Activated naive CD8-positive, alpha-beta T cell treated with anti-CD3 and anti-CD28 coated beads, Interleukin-2, amount 50 U/mL, for 16 hours (primary cell): ENCODE results near the gene CFAP68.

Source experiments
- DNase-seq: peaks from one replicate; pipeline ENCODE4 v3.0.0-alpha.2; 2020; ENCODE audit warnings: low read depth, low spot score

The CFAP68 gene, protein sequence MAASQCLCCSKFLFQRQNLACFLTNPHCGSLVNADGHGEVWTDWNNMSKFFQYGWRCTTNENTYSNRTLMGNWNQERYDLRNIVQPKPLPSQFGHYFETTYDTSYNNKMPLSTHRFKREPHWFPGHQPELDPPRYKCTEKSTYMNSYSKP

GRCh38 chr11:111878849-111879636 lies at the start of gene CFAP68, which contains the start of gene FDXACB1:
Gene CFAP68, plus strand, starts transcription at chr11:111879541. Its CDS starts 20 bp downstream, at chr11:111879561.
Gene FDXACB1, minus strand, starts transcription at chr11:111879165. Its CDS starts 33 bp downstream, at chr11:111879132.
- DNase-seq: peak; percentile 87

DNA sequence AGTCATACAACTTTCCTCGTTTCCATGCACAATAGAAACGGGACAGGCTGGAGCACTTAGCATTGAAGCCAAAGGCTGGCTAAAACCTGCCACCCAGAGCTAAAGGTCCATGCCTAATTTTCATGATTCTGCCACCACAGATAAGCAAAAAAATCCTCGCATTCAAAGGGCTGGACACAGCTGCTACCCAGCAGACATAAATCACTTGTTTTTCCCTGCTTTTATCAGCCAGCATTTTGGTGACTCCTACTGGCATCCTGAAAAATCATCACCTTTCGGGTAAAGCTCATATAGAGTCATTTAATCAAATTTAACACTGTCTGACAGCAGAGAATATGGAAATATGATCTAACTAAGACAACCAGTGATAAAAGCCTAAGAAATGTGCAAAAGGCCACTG lies 45.8 kb upstream of the CFAP68 start:
- no peak for DNase-seq

DNA sequence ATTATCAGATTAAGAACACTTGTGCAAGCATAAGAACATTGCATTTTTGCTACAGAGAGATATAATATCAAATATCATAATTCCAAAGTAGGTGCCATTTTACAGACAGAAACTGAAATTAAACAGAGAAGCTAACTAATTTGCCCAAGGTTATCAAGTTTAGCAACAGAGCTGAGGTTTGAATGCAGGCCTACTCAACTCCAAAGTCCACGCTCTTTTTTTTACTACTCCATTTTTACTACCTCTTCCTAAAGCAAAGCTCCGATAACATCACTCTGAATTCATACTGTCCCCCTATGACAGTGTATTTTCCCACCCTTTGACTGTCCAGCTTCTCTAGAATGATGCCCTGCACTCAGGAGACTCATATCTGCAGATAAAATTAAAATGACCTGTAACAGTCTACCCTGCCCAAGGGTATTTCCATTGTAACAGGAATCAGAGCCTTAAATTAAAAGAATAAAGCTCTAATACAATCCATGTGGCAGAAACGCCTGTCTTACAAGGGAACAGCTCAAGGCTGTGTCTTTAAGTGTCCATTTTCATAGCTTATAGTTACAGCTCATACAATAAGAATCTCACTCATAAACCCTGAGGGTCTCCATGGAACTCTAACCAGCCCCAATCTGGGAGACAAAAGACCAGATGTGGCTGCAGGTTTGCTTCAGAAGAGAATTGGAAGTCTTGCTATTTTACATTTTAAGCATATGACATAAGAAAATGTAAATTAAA lies 44.7 kb upstream of the CFAP68 start:
- DNase-seq: no peak

DNA sequence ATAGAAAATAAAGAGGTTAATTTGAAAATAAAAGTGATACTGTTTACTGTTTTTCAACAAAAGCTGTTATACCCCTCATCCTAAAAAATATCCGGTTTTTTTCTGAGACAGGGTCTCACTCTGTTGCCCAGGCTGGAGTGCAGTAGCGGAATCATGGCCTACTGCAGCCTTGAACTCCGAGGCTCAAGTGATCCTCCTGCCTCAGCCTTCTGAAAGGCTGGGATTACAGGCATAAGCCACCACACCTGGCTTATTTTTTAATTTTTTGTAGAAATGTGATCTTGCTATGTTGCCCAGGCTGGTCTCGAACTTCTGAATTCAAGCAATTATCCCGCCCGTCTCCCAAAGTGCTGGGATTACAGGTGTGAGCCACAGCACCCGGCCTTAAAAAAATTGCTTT lies 43.7 kb upstream of the CFAP68 start:
- no peak for DNase-seq

- no peak for DNase-seq
Observed at GRCh38 chr11:111836162-111836561, 43.2 kb upstream of the CFAP68 start.

GRCh38 chr11:111836721-111837120 lies 42.6 kb upstream of the CFAP68 start:
- DNase-seq: no peak

DNA sequence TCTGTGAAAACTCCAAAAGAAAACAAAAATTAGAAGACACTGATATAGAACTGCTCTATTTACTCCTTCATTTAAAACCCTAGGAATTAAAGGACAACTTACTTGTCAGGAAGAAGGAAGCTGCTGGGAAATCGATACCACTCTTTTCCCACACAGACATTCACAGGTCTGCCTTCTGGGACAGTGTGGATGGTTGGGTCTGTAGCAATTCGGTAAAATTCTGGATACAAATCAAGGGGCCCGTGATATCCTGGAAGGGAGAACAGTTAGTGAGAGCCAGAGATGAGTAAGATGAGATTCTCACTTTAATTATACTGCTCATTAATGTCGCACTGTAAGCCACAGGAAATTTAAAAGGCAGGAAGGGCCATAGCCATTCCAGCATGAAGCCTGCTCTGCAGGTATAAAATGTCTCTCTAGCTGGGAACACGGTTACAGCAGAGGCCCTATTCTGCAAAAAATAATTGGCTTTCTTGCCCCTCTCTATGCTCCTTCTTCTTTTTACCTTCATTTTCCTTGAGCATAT lies 41.9 kb upstream of the CFAP68 start:
- no peak for DNase-seq

DNA sequence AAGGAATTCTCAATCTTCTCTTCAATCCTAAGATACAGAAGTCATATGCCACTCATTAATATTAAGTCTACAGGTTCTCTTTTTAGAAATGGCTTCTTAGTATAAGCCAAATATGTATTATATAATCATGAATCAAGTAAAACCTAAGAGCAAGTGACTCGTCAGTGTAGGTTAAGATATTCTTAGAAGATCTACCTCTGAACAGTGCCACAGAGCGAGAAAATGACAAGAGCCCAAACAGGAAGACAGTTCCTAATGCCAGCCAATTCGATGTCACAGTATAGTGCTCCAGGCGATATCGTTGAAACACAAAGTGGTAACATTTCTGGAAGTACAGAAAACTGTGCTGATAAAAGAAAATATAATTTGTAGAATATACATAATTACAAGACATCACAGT lies 41.3 kb upstream of the CFAP68 start:
- DNase-seq: no peak

DNA sequence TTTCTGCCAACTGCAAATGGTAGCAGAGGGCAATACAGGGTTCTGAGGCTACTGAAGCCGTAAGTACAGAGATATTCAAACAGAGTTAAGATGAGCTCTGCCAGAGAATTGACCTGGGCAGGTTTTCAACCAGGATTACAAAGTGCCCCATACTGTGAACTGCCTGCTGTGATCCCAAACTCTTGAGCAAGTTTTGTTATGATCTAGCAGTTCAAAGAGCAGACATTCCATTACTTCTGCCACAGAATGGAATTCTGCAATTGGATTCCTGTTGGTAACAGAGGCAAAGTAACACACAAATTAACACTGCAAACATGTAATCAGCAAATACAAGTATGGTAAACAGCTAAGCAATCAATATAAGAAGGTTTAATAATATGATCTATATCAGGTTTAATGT lies 39.2 kb upstream of the CFAP68 start:
- DNase-seq: no peak

- peak; percentile 66 for DNase-seq
Observed at GRCh38 chr11:111841370-111842053, 37.8 kb upstream of the CFAP68 start.

DNA sequence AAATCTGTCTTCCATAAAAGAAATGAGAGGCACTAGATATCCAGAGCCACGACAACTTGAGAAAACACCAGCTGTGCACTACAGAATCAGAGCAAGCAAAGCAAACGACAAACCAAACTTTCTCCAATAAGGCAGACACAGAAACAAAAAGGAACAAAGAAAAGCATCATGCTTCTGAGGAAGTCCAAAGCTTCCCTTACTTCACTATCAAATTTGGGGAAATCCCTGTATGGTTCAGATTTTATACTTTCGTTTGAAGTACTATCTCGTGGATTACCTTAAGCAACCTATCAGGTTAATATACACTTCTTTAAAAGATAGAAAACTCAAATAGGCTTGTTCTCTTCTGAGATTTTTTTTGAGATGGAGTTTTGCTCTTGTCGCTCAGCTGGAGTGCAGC lies 35.7 kb upstream of the CFAP68 start:
- DNase-seq: no peak

DNA sequence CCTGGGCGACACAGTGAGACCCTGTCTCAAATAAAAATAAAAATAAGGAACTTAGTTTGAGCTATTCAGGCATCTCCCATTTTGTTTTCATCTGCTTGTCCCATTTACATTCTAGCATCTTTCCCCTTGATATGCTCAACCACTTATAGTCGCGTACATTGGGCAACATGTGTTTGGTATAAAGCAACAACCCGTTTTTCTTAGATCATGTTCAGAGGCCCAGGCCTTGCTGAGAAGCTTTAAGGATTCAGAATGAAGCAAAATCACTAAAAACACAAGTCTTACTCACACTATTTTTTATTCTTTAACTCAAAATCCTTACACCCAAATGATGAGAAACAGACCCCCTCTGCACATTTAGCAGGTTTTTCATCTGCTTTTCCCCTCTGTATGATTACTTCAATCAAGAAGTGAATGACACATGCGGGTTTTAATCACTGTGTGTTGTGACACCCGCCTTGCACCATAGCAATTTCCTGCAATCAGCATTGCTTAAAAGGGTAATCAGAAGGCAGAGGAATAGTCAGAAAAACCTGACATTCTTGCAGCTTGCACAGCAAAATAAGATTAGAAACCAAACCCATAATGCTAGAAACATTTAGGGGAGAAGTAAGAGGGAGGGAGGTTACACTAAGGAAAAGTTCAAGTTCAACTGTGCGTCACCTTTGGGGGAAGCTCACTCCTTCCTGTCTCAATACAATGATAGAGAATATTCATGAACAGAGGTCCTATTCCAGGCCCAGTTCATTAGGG lies 33.9 kb upstream of the CFAP68 start:
- no peak for DNase-seq

- DNase-seq: no peak
Observed at GRCh38 chr11:111846063-111846462, 33.3 kb upstream of the CFAP68 start.

- DNase-seq: no peak
Observed at GRCh38 chr11:111846636-111847035, 32.7 kb upstream of the CFAP68 start.

GRCh38 chr11:111849631-111850030 lies 29.7 kb upstream of the CFAP68 start:
- no peak for DNase-seq

DNA sequence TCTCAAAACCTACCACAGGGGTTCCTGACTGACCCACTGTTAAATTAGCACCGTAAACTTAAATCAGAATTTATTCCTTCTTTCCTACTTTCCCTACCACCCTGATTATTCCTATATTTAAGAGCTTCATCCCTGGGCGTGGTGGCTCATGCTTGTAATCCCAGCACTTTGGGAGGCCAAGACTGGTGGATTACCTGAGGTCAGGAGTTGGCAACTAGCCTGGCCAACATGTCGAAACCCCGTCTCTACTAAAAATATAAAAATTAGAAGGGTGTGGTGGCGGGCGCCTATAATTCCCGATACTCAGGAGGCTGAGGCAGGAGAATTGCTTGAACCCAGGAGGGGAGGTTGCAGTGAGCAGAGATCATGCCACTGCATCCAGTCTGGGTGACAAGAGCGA lies 28.3 kb upstream of the CFAP68 start:
- DNase-seq: no peak

GRCh38 chr11:111851636-111852035 lies 27.7 kb upstream of the CFAP68 start:
- DNase-seq: no peak

DNA sequence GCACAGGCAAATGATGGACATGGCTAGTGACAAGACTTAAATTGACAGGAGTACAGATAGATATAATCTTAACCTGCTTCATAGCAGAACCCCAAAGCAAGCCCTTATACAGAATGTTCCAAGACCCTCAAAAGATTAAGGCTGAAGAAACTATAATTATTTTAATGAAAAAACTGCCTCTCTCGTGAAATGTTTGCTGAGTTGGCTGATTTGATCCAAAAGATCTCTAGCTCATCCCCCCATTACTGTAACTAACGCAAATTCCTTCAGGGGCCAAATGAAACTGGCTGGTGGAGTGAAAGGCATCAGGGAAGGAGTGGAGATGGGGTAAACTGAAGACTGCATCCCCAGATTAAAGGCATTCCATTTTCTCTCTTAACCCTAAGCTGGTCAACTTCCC lies 27.2 kb upstream of the CFAP68 start:
- DNase-seq: no peak

DNA sequence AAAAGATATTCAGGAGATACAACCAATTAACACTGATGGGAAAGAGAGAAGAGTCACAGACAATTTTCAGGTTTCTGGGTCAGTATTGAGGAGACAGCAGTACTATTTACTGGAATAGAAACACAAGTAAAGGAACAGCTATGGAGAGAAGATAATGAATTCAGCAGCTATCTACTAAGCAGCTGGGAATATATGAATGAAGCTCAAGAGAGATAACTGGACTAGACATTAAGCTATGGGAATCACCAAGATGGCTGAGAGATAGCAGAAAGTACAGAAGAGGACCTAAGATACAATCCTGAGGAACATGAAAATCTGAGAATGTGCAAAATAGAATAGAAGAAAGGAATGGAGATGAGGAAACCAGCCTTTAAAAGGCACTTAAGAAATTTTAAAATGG lies 23.8 kb upstream of the CFAP68 start:
- no peak for DNase-seq

- DNase-seq: no peak
Observed at GRCh38 chr11:111860257-111860656, 19.1 kb upstream of the CFAP68 start.

DNA sequence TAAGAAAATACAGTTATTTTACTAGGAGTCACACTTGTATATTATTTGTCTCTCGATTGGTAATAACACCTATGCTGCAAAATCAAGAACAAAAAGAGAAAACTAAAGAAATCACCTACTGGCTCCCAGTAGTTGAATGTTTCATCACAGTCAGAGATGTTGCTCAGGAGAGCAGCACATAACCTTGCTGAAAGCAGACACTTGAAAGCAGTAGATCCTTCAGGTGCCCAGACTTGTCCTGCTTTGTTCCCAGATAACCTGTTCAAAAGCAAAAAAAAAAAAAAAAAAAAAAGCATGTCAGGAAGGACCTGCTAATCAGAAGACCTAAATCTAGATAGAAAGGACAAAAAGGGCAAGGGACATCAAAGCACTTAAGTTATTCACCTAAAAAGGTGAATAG lies 9.2 kb upstream of the CFAP68 start:
- no peak for DNase-seq
